WTC11 (cell line): ENCODE data around the gene GPRASP1. TPM values are rescaled to one million over a fixed set of nuclear protein-coding genes. Genes with fewer than 3 reads are reported as not detected.

Experiments used
- ATAC-seq: fragments of 200-7000 bp; cut with Tn5 transposase; 2 replicates; pipeline ENCODE4 v1.10.0; 2021; ENCODE audit warnings: mild to moderate bottlenecking, moderate library complexity
- CTCF ChIA-PET: fragments of 300-600 bp; sonication (Branson Sonifier 250); formaldehyde crosslinking; loops from one replicate; lab custom pipeline; 2021; ENCODE audit warnings: antibody characterized with exemption; lab: Charles Lee
- POLR2A ChIA-PET: fragments of 350-600 bp; sonication (Branson Sonifier 250); formaldehyde crosslinking; loops from one replicate; lab custom pipeline; 2021; ENCODE audit warnings: antibody characterized with exemption; lab: Charles Lee
- DNase-seq: peaks from one replicate; pipeline ENCODE4 v3.0.0; 2021; ENCODE audit warnings: low spot score
- H3K27ac Mint-ChIP-seq: 2 replicates; pipeline ENCODE4 v1.8.0; 2021; ENCODE audit warnings: mixed read lengths
- H3K27me3 Mint-ChIP-seq: 2 replicates; pipeline ENCODE4 v1.8.0; 2021; ENCODE audit warnings: low read depth, mild to moderate bottlenecking, moderate library complexity, mixed read lengths
- H3K36me3 Mint-ChIP-seq: 2 replicates; pipeline ENCODE4 v1.8.0; 2021; ENCODE audit warnings: mixed read lengths
- H3K4me1 Mint-ChIP-seq: 2 replicates; pipeline ENCODE4 v1.8.0; 2022; ENCODE audit warnings: mixed read lengths
- H3K4me3 Mint-ChIP-seq: 2 replicates; pipeline ENCODE4 v1.8.0; 2021; ENCODE audit warnings: mild to moderate bottlenecking, moderate library complexity, mixed read lengths
- H3K9me3 Mint-ChIP-seq: 2 replicates; pipeline ENCODE4 v1.8.0; 2021; ENCODE audit warnings: mixed read lengths
- ATF2 ChIP-seq: sonication (generic); formaldehyde crosslinking; IDR thresholded peaks from 2 replicates; pipeline ENCODE4 v1.8.1; 2022; ENCODE audit warnings: low read depth, missing genetic modification reagents, borderline replicate concordance
- CBFB ChIP-seq: sonication (generic); formaldehyde crosslinking; IDR thresholded peaks from 2 replicates; pipeline ENCODE4 v1.8.1; 2022; ENCODE audit warnings: mild to moderate bottlenecking, low read depth, missing genetic modification reagents
- ELF4 ChIP-seq: sonication (generic); formaldehyde crosslinking; IDR thresholded peaks from 2 replicates; pipeline ENCODE4 v1.8.1; 2022; ENCODE audit warnings: low read depth, mild to moderate bottlenecking, moderate library complexity, missing genetic modification reagents
- EMX1 ChIP-seq: fragments of 250-450 bp; sonication (Bioruptor Pico); IDR thresholded peaks from 2 replicates; pipeline ENCODE4 v1.8.0; 2021; ENCODE audit warnings: mild to moderate bottlenecking
- ERG ChIP-seq: fragments of 250-450 bp; sonication (Bioruptor Pico); IDR thresholded peaks from 2 replicates; pipeline ENCODE4 v1.8.0; 2021; ENCODE audit warnings: mild to moderate bottlenecking
- ESRRA ChIP-seq: sonication (generic); formaldehyde crosslinking; IDR thresholded peaks from 2 replicates; pipeline ENCODE4 v1.8.1; 2022; ENCODE audit warnings: mild to moderate bottlenecking, missing genetic modification reagents, borderline replicate concordance
- ETV6 ChIP-seq: sonication (generic); formaldehyde crosslinking; IDR thresholded peaks from 2 replicates; pipeline ENCODE4 v1.8.1; 2022; ENCODE audit warnings: mild to moderate bottlenecking, missing genetic modification reagents
- KAT7 ChIP-seq: sonication (generic); formaldehyde crosslinking; IDR thresholded peaks from 2 replicates; pipeline ENCODE4 v1.8.1; 2023; ENCODE audit warnings: missing genetic modification reagents, mild to moderate bottlenecking, borderline replicate concordance
- PREB ChIP-seq: sonication (generic); formaldehyde crosslinking; IDR thresholded peaks from 2 replicates; pipeline ENCODE4 v1.8.1; 2022; ENCODE audit warnings: mild to moderate bottlenecking, missing genetic modification reagents, moderate library complexity, borderline replicate concordance
- RORB ChIP-seq: fragments of 250-450 bp; sonication (Bioruptor Pico); IDR thresholded peaks from 2 replicates; pipeline ENCODE4 v1.9.0; 2021; ENCODE audit warnings: mild to moderate bottlenecking
- SP1 ChIP-seq: sonication (generic); formaldehyde crosslinking; conservative IDR thresholded peaks from 2 replicates; pipeline ENCODE4 v1.8.1; 2022; ENCODE audit warnings: missing genetic modification reagents
- ZBTB21 ChIP-seq: sonication (generic); formaldehyde crosslinking; IDR thresholded peaks from 2 replicates; pipeline ENCODE4 v1.8.1; 2023; ENCODE audit warnings: mild to moderate bottlenecking, missing genetic modification reagents, borderline replicate concordance
- ZMAT4 ChIP-seq: fragments of 250-450 bp; sonication (Bioruptor Pico); IDR thresholded peaks from 2 replicates; pipeline ENCODE4 v1.9.0; 2021; ENCODE audit warnings: mild to moderate bottlenecking
- ZNF138 ChIP-seq: sonication (generic); formaldehyde crosslinking; conservative IDR thresholded peaks from 2 replicates; pipeline ENCODE4 v1.8.1; 2022; ENCODE audit warnings: mild to moderate bottlenecking, moderate library complexity, missing genetic modification reagents
- ZNF263 ChIP-seq: sonication (generic); formaldehyde crosslinking; IDR thresholded peaks from 2 replicates; pipeline ENCODE4 v1.8.1; 2022; ENCODE audit warnings: low read depth, mild to moderate bottlenecking, moderate library complexity, missing genetic modification reagents
- ZNF396 ChIP-seq: fragments of 250-450 bp; sonication (Bioruptor Pico); IDR thresholded peaks from 2 replicates; pipeline ENCODE4 v1.8.0; 2021; ENCODE audit warnings: mild to moderate bottlenecking, moderate library complexity, borderline replicate concordance
- total RNA-seq: library from RNA; stranded (reverse); gene quantifications from 3 replicates; pipeline ENCODE4 v1.2.3, GENCODE V29; 2021
- TF ChIP-seq, protein P1 (sequence below): fragments of 200-600 bp; IDR thresholded peaks from 2 replicates; pipeline ENCODE4 v1.8.0; 2022; ENCODE audit warnings: antibody characterized with exemption
- TF ChIP-seq, protein P2 (sequence below): sonication (generic); formaldehyde crosslinking; conservative IDR thresholded peaks from 2 replicates; pipeline ENCODE4 v1.8.1; 2023; ENCODE audit warnings: mild to moderate bottlenecking, low read depth, missing genetic modification reagents, moderate library complexity
- TF ChIP-seq, protein P3 (sequence below): sonication (generic); formaldehyde crosslinking; IDR thresholded peaks from 2 replicates; pipeline ENCODE4 v1.8.0; 2022; ENCODE audit warnings: mild to moderate bottlenecking, missing genetic modification reagents
- TF ChIP-seq, protein P4 (sequence below): sonication (generic); formaldehyde crosslinking; IDR thresholded peaks from 2 replicates; pipeline ENCODE4 v1.8.0; 2022; ENCODE audit warnings: mild to moderate bottlenecking, missing genetic modification reagents
- TF ChIP-seq, protein P5 (sequence below): fragments of 250-450 bp; sonication (Bioruptor Pico); IDR thresholded peaks from 2 replicates; pipeline ENCODE4 v1.9.0; 2021; ENCODE audit warnings: mild to moderate bottlenecking, borderline replicate concordance

GPRASP1 gene
- total RNA-seq, 1 experiment from 2014 or later, result 2.0 TPM

GRCh38 chrX:102654696-102655095, 3.4 kb downstream of the GPRASP1 start:
- TF ChIP-seq EMX1 (CRISPR knock-in tag) (no peak), ZNF138 (CRISPR knock-in tag) (no peak), ETV6 (no peak), ZBTB21 (CRISPR knock-in tag) (no peak), SP1 (CRISPR knock-in tag) (no peak), KAT7 (CRISPR knock-in tag) (no peak), ZMAT4 (no peak), ESRRA (CRISPR knock-in tag) (no peak), ERG (CRISPR knock-in tag) (no peak), ELF4 (CRISPR knock-in tag) (no peak)
- TF ChIP-seq, protein P1, sequence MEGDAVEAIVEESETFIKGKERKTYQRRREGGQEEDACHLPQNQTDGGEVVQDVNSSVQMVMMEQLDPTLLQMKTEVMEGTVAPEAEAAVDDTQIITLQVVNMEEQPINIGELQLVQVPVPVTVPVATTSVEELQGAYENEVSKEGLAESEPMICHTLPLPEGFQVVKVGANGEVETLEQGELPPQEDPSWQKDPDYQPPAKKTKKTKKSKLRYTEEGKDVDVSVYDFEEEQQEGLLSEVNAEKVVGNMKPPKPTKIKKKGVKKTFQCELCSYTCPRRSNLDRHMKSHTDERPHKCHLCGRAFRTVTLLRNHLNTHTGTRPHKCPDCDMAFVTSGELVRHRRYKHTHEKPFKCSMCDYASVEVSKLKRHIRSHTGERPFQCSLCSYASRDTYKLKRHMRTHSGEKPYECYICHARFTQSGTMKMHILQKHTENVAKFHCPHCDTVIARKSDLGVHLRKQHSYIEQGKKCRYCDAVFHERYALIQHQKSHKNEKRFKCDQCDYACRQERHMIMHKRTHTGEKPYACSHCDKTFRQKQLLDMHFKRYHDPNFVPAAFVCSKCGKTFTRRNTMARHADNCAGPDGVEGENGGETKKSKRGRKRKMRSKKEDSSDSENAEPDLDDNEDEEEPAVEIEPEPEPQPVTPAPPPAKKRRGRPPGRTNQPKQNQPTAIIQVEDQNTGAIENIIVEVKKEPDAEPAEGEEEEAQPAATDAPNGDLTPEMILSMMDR, result no peak
- TF ChIP-seq, protein P2, sequence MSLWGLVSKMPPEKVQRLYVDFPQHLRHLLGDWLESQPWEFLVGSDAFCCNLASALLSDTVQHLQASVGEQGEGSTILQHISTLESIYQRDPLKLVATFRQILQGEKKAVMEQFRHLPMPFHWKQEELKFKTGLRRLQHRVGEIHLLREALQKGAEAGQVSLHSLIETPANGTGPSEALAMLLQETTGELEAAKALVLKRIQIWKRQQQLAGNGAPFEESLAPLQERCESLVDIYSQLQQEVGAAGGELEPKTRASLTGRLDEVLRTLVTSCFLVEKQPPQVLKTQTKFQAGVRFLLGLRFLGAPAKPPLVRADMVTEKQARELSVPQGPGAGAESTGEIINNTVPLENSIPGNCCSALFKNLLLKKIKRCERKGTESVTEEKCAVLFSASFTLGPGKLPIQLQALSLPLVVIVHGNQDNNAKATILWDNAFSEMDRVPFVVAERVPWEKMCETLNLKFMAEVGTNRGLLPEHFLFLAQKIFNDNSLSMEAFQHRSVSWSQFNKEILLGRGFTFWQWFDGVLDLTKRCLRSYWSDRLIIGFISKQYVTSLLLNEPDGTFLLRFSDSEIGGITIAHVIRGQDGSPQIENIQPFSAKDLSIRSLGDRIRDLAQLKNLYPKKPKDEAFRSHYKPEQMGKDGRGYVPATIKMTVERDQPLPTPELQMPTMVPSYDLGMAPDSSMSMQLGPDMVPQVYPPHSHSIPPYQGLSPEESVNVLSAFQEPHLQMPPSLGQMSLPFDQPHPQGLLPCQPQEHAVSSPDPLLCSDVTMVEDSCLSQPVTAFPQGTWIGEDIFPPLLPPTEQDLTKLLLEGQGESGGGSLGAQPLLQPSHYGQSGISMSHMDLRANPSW, result no peak
- CTCF ChIA-PET, result no interaction called here
- Mint-ChIP-seq H3K4me1 (peaks cover 14% of the 10 kb centered on the region), H3K27me3 (peaks cover 24% of the 10 kb centered on the region), H3K9me3 (no peaks in the 10 kb centered on the region), H3K36me3 (no peaks in the 10 kb centered on the region), H3K4me3 (no peak overlapping the region), H3K27ac (no peak overlapping the region)
- ATAC-seq (no peak), DNase-seq (no peak)
- POLR2A ChIA-PET, result no interaction called here

DNA sequence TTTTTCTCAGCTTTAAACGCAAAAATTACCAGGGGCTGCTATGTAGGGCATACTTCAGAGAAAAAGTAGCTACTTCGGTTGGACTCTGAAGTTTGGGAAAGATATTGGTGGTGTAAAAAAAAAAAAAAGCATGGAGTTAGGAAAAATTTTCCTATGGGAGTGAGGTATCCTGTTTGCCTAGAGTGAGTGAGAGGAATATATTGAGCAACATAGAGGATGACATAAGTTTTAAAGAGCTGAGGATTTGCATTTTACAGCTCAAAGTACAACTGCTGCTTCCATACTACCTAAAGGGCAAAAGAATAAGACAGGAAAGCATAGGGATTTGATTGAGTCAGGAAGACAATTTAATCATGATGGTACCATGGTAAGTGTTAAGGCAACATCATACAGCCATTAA, 7.3 kb downstream of the GPRASP1 start:
- H3K4me3 Mint-ChIP-seq, result no peak overlapping the region
- no peaks in the 10 kb centered on the region for H3K9me3 Mint-ChIP-seq
- H3K27ac Mint-ChIP-seq, result no peak overlapping the region
- ChIA-PET CTCF (no interaction called here), POLR2A (no interaction called here)
- peaks cover 3% of the 10 kb centered on the region for H3K4me1 Mint-ChIP-seq
- H3K27me3 Mint-ChIP-seq, result peaks cover 11% of the 10 kb centered on the region
- no peaks in the 10 kb centered on the region for H3K36me3 Mint-ChIP-seq
- no peak for DNase-seq
- no peak for ATAC-seq
- TF ChIP-seq ELF4 (CRISPR knock-in tag) (no peak), ZNF396 (CRISPR knock-in tag) (no peak), CBFB (CRISPR knock-in tag) (no peak), RORB (CRISPR knock-in tag) (no peak), PREB (CRISPR knock-in tag) (no peak), ATF2 (CRISPR knock-in tag) (no peak), ZNF263 (no peak)
- TF ChIP-seq, protein P3, sequence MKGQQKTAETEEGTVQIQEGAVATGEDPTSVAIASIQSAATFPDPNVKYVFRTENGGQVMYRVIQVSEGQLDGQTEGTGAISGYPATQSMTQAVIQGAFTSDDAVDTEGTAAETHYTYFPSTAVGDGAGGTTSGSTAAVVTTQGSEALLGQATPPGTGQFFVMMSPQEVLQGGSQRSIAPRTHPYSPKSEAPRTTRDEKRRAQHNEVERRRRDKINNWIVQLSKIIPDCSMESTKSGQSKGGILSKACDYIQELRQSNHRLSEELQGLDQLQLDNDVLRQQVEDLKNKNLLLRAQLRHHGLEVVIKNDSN (CRISPR knock-in tag), result no peak
- TF ChIP-seq, protein P4, sequence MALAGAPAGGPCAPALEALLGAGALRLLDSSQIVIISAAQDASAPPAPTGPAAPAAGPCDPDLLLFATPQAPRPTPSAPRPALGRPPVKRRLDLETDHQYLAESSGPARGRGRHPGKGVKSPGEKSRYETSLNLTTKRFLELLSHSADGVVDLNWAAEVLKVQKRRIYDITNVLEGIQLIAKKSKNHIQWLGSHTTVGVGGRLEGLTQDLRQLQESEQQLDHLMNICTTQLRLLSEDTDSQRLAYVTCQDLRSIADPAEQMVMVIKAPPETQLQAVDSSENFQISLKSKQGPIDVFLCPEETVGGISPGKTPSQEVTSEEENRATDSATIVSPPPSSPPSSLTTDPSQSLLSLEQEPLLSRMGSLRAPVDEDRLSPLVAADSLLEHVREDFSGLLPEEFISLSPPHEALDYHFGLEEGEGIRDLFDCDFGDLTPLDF (CRISPR knock-in tag), result no peak
- TF ChIP-seq, protein P5, sequence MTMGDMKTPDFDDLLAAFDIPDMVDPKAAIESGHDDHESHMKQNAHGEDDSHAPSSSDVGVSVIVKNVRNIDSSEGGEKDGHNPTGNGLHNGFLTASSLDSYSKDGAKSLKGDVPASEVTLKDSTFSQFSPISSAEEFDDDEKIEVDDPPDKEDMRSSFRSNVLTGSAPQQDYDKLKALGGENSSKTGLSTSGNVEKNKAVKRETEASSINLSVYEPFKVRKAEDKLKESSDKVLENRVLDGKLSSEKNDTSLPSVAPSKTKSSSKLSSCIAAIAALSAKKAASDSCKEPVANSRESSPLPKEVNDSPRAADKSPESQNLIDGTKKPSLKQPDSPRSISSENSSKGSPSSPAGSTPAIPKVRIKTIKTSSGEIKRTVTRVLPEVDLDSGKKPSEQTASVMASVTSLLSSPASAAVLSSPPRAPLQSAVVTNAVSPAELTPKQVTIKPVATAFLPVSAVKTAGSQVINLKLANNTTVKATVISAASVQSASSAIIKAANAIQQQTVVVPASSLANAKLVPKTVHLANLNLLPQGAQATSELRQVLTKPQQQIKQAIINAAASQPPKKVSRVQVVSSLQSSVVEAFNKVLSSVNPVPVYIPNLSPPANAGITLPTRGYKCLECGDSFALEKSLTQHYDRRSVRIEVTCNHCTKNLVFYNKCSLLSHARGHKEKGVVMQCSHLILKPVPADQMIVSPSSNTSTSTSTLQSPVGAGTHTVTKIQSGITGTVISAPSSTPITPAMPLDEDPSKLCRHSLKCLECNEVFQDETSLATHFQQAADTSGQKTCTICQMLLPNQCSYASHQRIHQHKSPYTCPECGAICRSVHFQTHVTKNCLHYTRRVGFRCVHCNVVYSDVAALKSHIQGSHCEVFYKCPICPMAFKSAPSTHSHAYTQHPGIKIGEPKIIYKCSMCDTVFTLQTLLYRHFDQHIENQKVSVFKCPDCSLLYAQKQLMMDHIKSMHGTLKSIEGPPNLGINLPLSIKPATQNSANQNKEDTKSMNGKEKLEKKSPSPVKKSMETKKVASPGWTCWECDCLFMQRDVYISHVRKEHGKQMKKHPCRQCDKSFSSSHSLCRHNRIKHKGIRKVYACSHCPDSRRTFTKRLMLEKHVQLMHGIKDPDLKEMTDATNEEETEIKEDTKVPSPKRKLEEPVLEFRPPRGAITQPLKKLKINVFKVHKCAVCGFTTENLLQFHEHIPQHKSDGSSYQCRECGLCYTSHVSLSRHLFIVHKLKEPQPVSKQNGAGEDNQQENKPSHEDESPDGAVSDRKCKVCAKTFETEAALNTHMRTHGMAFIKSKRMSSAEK (CRISPR knock-in tag), result no peak
